Activated CD8-positive, alpha-beta memory T cell treated with anti-CD3 and anti-CD28 coated beads, Interleukin-2, amount 50 U/mL, for 4 hours (primary cell): Measurements from ENCODE around the gene POLDIP3.

Source experiments
- DNase-seq: peaks from one replicate; pipeline ENCODE4 v3.0.0-alpha.2; 2020

POLDIP3 gene

GRCh38 chr22:42641801-42642413 lies 27.2 kb upstream of the POLDIP3 start:
- DNase-seq, result no peak

- DNase-seq, result no peak
Observed at GRCh38 chr22:42639541-42640241, 25.0 kb upstream of the POLDIP3 start.

DNA sequence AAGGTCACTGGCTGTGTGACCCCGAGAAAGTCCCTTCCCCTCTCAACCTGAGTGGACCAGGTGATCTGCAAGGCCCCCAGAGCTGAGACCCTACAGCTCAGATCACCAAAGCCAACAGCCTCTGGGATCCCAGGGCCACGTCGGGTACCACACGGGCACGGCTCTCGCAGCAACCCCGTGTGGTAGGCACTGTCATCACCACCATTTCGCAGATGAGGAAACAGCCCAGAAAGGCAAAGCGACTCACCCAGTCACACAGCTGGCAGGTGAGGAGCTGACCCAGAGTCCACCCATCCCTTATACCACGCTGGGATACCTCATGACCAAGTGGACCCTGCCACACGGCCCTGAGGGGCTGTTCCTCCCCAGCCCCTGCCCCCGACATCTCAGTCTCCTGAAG lies 22.9 kb upstream of the POLDIP3 start:
- no peak for DNase-seq

GRCh38 chr22:42636506-42636905 lies 21.8 kb upstream of the POLDIP3 start:
- no peak for DNase-seq

GRCh38 chr22:42635531-42635930 lies 20.8 kb upstream of the POLDIP3 start:
- DNase-seq, result no peak

DNA sequence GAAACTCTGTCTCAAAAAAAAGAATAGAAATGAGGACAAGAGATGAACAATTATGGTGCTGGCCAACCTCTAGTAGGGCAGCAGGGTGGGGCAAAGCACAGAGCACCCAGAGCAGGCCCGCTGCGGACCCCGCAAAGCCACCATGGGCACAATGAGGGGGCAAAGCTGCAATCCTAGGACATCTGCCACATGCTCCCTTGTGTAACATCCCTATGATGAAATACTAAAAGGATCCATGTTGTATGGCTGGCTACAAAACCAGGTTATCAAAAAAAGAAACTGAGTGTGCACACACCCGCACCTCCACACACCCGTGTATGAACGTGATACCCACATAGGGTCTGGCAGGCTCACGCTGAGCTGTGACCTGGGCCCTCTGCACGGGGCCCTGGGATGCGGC lies 18.3 kb upstream of the POLDIP3 start:
- no peak for DNase-seq

DNA sequence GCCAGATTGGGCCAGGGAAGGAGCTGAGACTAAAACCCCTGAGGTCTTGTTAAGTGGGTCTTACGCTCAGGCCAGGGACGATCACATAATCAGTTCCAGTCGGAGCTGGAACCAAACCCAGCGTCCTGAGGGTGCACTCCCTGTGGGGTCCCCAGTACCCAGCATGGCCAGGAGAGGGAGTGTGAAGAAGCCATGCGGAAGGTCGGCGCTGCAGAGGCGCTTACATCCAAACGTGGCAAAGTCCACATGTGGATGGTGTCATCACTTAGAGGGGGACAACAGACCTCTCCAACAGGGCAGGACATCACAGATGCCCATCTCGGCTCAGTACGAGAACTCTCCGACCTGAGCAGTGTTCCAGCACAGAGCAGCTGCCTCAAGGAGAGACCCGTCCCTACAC lies 17.4 kb upstream of the POLDIP3 start:
- DNase-seq, result no peak

- no peak for DNase-seq
Observed at GRCh38 chr22:42630901-42631602, 16.4 kb upstream of the POLDIP3 start.

DNA sequence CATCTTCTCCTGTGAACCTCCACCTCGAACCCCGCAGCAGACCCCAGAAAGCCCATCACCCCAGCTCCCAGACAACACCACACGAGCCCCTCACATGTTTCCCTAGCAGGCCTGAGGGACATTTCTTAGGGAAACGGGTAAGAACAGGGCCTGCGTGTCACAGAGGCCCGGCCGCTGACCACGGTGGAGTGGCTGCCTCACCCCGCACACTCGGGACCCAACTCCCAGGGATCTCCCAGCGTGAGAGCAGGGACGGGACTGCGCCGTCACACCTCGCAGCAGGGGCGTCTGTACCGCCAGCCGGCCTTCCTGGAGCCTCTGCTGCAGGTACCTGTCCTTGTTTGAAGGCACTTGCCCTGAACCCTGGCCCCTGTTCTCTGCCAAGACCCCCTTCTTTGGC lies 15.5 kb upstream of the POLDIP3 start:
- no peak for DNase-seq

GRCh38 chr22:42627981-42628380 lies 13.3 kb upstream of the POLDIP3 start:
- DNase-seq, result no peak

DNA sequence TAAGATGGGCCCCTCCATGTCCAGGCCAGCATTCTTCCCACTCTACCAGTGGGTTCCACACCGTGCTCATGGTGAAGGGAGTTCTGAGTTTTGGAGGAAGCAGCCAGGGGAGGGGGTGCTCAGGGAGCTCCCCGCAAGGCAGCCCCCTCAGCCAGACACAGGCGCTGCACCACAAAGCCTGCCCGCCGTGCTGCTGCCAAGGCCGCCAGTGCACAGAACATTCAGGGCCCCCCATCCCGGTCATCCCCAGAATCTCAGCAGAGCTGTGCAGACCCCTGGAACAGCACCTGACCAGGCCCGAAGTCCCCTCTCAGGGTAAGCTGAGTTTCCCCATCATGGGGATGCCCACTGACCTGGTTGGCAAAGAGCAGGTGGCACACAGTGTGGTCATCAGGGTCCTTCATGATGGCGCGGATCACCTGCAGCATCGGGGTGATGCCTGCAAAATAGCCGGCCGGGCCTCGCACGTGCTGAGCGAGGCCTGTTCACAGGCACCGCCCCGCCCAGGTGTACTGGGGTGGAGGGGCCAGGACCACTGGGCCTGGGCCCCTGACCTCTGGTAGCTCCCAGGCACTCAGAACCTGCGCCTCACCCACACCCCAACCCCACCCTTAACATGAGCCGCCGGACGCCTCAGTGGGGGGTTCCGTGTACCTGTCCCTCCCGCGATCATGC lies 12.4 kb upstream of the POLDIP3 start:
- no peak for DNase-seq

GRCh38 chr22:42626431-42626830 lies 11.7 kb upstream of the POLDIP3 start:
- no peak for DNase-seq

- DNase-seq, result no peak
Observed at GRCh38 chr22:42625416-42625815, 10.7 kb upstream of the POLDIP3 start.

DNA sequence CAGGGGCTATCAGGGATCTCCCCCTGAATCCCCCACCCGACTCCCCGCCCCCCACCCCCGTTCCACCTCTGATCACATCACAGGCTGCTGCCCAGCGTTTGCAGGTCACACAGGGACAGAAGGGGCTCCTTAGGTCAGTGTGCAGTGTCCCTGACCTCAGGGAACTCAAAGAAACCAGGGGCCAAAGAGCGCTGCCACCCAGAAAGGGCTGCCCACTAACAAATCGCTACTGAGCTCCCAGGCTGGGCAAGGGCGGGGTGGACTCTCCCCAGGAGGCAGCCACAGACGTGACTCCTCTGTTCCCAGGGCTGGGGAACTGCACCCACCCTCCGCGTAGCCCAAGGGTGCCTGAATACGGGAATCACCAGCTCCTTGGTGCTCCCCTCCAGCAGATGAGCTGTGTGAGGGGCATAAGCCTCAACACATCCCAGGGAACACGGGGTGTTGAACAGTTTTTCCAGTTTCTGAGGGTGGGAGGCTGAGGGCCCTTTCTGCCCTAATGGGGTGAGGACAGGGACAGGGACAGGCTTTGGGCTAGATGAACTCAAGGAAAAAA lies 9.9 kb upstream of the POLDIP3 start:
- no peak for DNase-seq

GRCh38 chr22:42623756-42624441 lies 9.2 kb upstream of the POLDIP3 start:
- DNase-seq, result no peak

DNA sequence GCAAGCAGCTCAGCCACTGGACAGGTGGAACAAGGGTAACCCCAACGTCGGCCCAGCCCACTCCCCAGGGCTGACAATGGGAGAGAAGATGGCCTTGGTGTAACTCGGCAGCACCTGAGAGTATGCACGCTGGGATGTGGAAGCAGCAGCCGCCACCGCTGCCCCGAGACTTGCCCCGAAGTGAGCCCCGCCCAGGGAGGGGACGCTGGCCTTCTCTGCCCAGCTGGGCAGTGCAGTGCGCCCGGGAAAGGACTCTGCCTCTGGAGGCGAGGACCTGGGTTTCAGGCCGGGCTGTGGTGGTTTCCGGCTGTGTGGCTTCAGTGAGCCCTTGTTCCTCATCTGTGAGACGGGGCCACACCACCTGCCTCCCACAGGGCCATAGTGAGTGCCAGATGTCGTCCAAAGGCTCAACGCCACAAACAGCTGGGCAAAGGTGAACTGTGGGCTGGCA lies 8.6 kb upstream of the POLDIP3 start:
- DNase-seq, result no peak

DNA sequence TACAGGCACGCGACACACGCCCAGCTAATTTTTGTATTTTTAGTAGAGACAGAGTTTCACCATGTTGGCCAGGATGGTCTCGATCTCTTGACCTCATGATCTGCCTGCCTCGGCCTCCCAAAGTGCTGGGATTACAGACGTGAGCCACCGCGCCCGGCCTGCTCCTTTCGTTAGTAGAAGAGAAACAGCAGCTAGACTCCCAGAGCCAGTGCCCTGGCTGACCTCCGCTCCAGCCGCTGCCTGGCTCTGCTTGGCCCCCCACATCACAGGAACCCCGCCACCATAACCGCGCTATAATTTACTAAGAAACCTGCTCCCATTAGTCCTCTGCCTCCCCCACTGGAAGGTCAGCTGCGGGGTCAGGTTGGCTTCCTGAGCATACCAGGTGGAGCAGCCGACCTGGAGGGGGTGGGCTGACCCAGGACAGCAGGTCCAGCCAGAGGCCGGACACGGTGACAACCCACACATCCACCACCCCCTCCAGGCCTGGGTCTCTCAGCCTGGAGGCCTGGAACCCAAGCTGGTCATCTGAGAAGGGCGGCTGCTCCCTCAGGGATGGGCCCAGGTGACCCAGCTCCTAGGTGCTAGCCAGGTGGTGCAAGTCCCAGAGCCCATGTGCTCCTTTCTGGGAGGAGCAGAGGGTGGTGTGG lies 7.5 kb upstream of the POLDIP3 start:
- no peak for DNase-seq

- peak; percentile 56 for DNase-seq
Observed at GRCh38 chr22:42621505-42622002, 6.9 kb upstream of the POLDIP3 start.

- DNase-seq, result no peak
Observed at GRCh38 chr22:42620084-42620483, 5.4 kb upstream of the POLDIP3 start.

DNA sequence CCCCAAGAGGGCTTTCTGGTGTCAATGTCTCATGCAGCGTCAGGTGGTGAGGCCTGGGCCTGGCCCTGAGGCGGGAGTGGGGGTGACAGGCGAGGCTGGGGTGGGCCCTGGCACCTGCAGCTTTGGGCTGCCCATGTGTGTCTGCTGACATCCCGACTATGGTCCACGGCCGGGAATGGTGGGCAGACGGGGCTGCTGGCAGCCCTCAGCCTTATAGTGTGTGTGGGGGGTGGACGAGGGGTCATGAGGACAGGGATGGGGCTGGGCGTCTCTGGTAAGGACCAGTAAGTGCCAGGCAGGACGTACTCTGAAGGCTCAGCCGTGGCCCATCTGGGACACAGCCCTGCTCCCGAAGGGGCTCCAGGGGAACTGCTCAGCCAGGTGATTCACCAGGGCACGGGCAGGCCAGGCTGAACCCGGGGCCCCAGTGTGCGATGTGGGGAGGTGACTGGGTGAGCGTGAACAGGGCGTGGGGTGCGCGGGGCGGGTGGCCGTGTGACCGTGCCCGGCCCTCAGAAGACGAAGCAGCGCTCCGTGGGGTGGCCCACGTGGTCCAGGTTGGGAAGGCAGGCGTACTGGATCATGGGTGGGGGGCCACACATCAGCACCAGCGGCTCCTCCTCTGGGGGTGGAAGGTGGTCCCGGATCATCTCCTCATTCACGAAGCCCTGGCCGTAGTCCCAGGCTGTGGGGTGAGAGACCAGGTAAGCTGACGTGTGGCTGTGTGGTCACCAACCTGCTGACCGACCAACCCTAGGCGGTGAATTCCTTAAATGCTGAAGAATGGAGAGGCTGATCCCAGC lies 4.8 kb upstream of the POLDIP3 start:
- peak; percentile 14 for DNase-seq
